Measurements from ENCODE around the gene HS3ST2. TPM values are rescaled to one million over a fixed set of nuclear protein-coding genes. Genes with fewer than 3 reads are reported as not detected.

HS3ST2 gene
- total RNA-seq, 1 experiment from 2014 or later, result 0.61 TPM

DNA sequence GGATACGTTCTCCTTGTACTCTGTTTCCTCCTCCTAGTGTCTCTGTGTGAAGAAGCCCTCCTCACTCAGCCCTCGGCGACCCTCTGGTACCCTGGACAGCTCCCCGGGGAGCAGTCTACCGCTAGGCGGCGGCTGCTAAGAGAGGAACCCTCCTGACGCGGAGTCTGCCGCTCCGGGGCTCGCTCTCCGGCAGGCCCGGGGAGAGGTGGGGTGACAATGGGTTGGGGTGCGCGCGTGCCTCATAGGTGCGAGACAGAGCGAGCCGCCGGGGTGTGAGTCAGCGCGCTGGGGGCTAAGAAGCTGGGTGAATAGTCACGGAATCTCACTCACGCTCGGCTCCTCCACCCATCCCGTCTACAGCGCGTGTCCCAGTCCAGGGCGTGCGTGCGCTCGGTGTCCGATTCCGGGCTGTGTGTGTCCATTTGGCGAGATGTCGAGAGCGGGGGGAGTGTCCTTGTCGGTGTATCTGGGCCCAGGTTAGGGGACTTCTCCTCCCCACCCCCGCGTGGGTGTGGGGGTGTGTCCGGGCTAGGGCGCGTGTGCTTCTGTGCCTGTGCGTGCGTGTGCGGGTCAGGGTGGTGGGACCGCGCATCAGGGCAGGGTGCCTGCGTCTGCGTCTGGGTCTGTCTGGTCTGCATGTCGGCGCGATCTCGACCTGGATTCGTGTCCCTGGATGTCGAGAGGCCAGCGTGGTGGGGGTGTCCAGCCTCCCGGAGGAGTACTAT is 577 bp upstream of the HS3ST2 start:
- Mint-ChIP-seq H3K4me3 (peak overlapping the region; percentile 82), H3K27ac (no peak overlapping the region), H3K27me3 (ENCODE audit: low read depth) (peaks cover 63% of the 10 kb centered on the region), H3K9me3 (no peaks in the 10 kb centered on the region), H3K36me3 (no peaks in the 10 kb centered on the region), H3K4me1 (peaks cover 9% of the 10 kb centered on the region)
- peak; percentile 74 for ATAC-seq
- ChIA-PET POLR2A (interaction anchor here (0.5 kb wide), 1 partner anchor 181 kb away, joined by 3 read pairs; no protein-coding TSS in a partner anchor), CTCF (interaction anchor here (0.5 to 3.2 kb wide), 9 partner anchors 10 to 1259 kb away, joined by 3 to 11 read pairs (median 4); no protein-coding TSS in a partner anchor)
- DNase-seq (ENCODE audit: low spot score), result peak; percentile 92
- TF ChIP-seq NR2C2 (CRISPR knock-in tag; IDR thresholded peaks at IDR 0.05), result no peak
- TF ChIP-seq, protein P1, sequence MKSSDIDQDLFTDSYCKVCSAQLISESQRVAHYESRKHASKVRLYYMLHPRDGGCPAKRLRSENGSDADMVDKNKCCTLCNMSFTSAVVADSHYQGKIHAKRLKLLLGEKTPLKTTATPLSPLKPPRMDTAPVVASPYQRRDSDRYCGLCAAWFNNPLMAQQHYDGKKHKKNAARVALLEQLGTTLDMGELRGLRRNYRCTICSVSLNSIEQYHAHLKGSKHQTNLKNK (CRISPR knock-in tag; IDR thresholded peaks at IDR 0.05), result no peak
- no peak for TF ChIP-seq RORB (CRISPR knock-in tag; IDR thresholded peaks at IDR 0.05)
- TF ChIP-seq ZNF425 (CRISPR knock-in tag; conservative IDR thresholded peaks at IDR 0.05), result no peak
- no peak for TF ChIP-seq SOX15 (CRISPR knock-in tag; IDR thresholded peaks at IDR 0.05)
- TF ChIP-seq, protein P2, sequence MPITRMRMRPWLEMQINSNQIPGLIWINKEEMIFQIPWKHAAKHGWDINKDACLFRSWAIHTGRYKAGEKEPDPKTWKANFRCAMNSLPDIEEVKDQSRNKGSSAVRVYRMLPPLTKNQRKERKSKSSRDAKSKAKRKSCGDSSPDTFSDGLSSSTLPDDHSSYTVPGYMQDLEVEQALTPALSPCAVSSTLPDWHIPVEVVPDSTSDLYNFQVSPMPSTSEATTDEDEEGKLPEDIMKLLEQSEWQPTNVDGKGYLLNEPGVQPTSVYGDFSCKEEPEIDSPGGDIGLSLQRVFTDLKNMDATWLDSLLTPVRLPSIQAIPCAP (CRISPR knock-in tag; IDR thresholded peaks at IDR 0.05), result peak; percentile 94; the same call in 1 of the 2 replicates
- TF ChIP-seq ZNF671 (CRISPR knock-in tag; IDR thresholded peaks at IDR 0.05), result no peak
- TF ChIP-seq ETV6 (CRISPR knock-in tag; IDR thresholded peaks at IDR 0.05), result peak; percentile 95
- TF ChIP-seq, protein P3, sequence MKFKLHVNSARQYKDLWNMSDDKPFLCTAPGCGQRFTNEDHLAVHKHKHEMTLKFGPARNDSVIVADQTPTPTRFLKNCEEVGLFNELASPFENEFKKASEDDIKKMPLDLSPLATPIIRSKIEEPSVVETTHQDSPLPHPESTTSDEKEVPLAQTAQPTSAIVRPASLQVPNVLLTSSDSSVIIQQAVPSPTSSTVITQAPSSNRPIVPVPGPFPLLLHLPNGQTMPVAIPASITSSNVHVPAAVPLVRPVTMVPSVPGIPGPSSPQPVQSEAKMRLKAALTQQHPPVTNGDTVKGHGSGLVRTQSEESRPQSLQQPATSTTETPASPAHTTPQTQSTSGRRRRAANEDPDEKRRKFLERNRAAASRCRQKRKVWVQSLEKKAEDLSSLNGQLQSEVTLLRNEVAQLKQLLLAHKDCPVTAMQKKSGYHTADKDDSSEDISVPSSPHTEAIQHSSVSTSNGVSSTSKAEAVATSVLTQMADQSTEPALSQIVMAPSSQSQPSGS (CRISPR knock-in tag; IDR thresholded peaks at IDR 0.05; ENCODE audit: borderline replicate concordance, low read depth), result peak; percentile 69; the same call in 1 of the 2 replicates
- TF ChIP-seq NFE2L1 (CRISPR knock-in tag; IDR thresholded peaks at IDR 0.05), result peak; percentile 93
- TF ChIP-seq IRF2 (CRISPR knock-in tag; IDR thresholded peaks at IDR 0.05; ENCODE audit: borderline replicate concordance, low read depth), result no peak
- peak; percentile 95 for TF ChIP-seq SMAD3 (CRISPR knock-in tag; IDR thresholded peaks at IDR 0.05; ENCODE audit: borderline replicate concordance)
- no peak for TF ChIP-seq ZNF396 (CRISPR knock-in tag; IDR thresholded peaks at IDR 0.05; ENCODE audit: borderline replicate concordance)
- no peak for TF ChIP-seq ZNF263 (CRISPR knock-in tag; IDR thresholded peaks at IDR 0.05; ENCODE audit: low read depth)
- TF ChIP-seq FOXP4 (CRISPR knock-in tag; IDR thresholded peaks at IDR 0.05), result peak; percentile 95
- peak; percentile 61; the same call in 1 of the 2 replicates for TF ChIP-seq RELA (CRISPR knock-in tag; IDR thresholded peaks at IDR 0.05; ENCODE audit: borderline replicate concordance)
- no peak for TF ChIP-seq GABPB1 (CRISPR knock-in tag; IDR thresholded peaks at IDR 0.05)
- TF ChIP-seq NFATC4 (CRISPR knock-in tag; IDR thresholded peaks at IDR 0.05), result no peak
- no peak for TF ChIP-seq ERG (CRISPR knock-in tag; IDR thresholded peaks at IDR 0.05)
- TF ChIP-seq GTF2I (CRISPR knock-in tag; conservative IDR thresholded peaks at IDR 0.05), result no peak
- no peak; the same call in 1 of the 2 replicates for TF ChIP-seq EMX1 (CRISPR knock-in tag; IDR thresholded peaks at IDR 0.05)
- no peak for TF ChIP-seq PRDM15 (CRISPR knock-in tag; IDR thresholded peaks at IDR 0.05)
- TF ChIP-seq ESRRA (CRISPR knock-in tag; IDR thresholded peaks at IDR 0.05; ENCODE audit: borderline replicate concordance), result peak; percentile 66; the same call in 1 of the 2 replicates
- TF ChIP-seq, protein P4, sequence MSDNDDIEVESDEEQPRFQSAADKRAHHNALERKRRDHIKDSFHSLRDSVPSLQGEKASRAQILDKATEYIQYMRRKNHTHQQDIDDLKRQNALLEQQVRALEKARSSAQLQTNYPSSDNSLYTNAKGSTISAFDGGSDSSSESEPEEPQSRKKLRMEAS (CRISPR knock-in tag; IDR thresholded peaks at IDR 0.05), result peak; percentile 70
- TF ChIP-seq PRRX2 (CRISPR knock-in tag; IDR thresholded peaks at IDR 0.05), result no peak
